Nephron progenitor cell (in vitro differentiated cells): ENCODE measurements around the gene TMTC2.
"Not testable (repeated sequence)": the region's sequence is repeated elsewhere in the genome, so short reads cannot be mapped to it uniquely, and the experiment has no call there.

ENCODE experiments used
- DNase-seq: peaks from one replicate; pipeline ENCODE4 v3.0.0; 2021
- H3K27ac Mint-ChIP-seq: 2 replicates; pipeline ENCODE4 v1.8.0; 2021; ENCODE audit warnings: mild to moderate bottlenecking, moderate library complexity, mixed read lengths
- H3K27me3 Mint-ChIP-seq: 2 replicates; pipeline ENCODE4 v1.8.0; 2021; ENCODE audit warnings: mild to moderate bottlenecking, low read depth, mixed read lengths; ENCODE audit not compliant: poor library complexity
- H3K36me3 Mint-ChIP-seq: 2 replicates; pipeline ENCODE4 v1.8.0; 2021; ENCODE audit warnings: low read depth, mixed read lengths
- H3K4me1 Mint-ChIP-seq: 2 replicates; pipeline ENCODE4 v1.8.0; 2021; ENCODE audit warnings: mixed read lengths
- H3K4me3 Mint-ChIP-seq: 2 replicates; pipeline ENCODE4 v1.8.0; 2021; ENCODE audit warnings: mild to moderate bottlenecking, moderate library complexity, mixed read lengths
- H3K9me3 Mint-ChIP-seq: 2 replicates; pipeline ENCODE4 v1.8.0; 2021; ENCODE audit warnings: mild to moderate bottlenecking, moderate library complexity, mixed read lengths
- TF ChIP-seq, protein P1 (sequence below): fragments of 200-600 bp; sonication (generic); IDR thresholded peaks from 2 replicates; pipeline ENCODE4 v1.5.0; 2021; ENCODE audit warnings: antibody characterized with exemption

The TMTC2 gene

DNA sequence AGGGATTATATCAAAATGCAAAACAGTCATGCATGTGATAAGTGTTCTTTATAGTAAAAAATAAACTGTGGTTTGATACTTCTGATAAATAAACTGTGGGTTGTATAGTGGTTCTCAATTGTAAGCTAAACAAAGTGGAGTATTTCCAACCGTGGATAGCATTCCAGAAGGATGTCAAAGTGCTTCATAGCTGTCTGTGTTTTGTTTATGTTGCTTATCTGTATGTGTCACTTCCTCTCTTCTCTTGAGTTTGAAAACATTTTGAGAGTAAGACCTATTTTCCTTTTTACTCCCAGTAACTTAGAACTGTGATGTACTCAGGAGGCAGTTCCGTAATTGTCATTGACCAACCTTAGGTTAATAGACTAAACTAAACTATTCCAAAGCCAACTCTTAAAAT is 415.8 kb downstream of the TMTC2 start:
- TF ChIP-seq, protein P1, sequence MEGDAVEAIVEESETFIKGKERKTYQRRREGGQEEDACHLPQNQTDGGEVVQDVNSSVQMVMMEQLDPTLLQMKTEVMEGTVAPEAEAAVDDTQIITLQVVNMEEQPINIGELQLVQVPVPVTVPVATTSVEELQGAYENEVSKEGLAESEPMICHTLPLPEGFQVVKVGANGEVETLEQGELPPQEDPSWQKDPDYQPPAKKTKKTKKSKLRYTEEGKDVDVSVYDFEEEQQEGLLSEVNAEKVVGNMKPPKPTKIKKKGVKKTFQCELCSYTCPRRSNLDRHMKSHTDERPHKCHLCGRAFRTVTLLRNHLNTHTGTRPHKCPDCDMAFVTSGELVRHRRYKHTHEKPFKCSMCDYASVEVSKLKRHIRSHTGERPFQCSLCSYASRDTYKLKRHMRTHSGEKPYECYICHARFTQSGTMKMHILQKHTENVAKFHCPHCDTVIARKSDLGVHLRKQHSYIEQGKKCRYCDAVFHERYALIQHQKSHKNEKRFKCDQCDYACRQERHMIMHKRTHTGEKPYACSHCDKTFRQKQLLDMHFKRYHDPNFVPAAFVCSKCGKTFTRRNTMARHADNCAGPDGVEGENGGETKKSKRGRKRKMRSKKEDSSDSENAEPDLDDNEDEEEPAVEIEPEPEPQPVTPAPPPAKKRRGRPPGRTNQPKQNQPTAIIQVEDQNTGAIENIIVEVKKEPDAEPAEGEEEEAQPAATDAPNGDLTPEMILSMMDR = no peak
- Mint-ChIP-seq H3K36me3 (peaks cover 18% of the 10 kb centered on the region), H3K9me3 (peaks cover 13% of the 10 kb centered on the region), H3K4me3 (no peak overlapping the region), H3K27me3 (peaks cover 7% of the 10 kb centered on the region), H3K4me1 (peaks cover 12% of the 10 kb centered on the region), H3K27ac (no peak overlapping the region)
- no peak for DNase-seq

DNA sequence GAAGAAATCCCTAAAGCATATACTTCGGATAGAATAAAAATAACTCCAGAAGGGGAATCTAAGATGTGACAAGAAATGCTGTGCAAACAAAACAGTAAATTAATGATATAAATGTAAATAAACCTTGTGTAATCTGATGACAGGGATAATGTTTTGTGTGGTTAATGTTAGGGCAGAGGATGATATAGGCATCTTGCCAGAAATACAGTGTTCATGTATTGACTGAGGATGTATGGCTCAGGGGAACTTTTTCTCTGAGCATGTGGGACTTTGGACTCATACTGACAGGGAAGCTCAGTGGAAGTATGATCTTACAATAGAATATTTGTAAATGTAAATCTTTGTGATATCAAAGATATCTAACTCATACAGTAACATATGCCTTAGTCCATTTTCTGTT is 420.2 kb downstream of the TMTC2 start:
- no peak overlapping the region for H3K4me3 Mint-ChIP-seq
- DNase-seq = no peak
- peaks cover 7% of the 10 kb centered on the region for H3K4me1 Mint-ChIP-seq
- H3K36me3 Mint-ChIP-seq = peaks cover 24% of the 10 kb centered on the region
- TF ChIP-seq, protein P1 = no peak
- peaks cover 12% of the 10 kb centered on the region for H3K27me3 Mint-ChIP-seq
- no peak overlapping the region for H3K27ac Mint-ChIP-seq
- H3K9me3 Mint-ChIP-seq = peaks cover 16% of the 10 kb centered on the region

DNA sequence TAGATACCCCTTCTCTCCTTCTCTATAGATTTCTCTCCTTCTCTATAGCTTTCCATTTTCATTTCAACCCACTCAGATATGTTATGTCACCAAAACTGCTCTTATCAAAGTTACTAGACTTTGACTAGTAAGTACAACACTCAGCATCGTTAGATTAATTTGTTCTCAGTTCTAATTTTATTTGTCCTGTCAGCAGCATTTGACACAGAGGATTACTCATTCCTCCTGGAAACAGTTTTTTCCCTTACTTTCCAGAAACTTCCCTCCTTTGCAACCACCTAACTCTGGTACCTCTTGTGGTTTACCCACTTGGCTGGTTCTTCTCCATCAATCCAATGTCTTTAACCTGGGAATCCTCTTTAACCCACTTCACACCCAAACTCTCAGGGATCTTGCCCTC is 423.7 kb downstream of the TMTC2 start:
- peaks cover 5% of the 10 kb centered on the region for H3K27me3 Mint-ChIP-seq
- no peak for DNase-seq
- H3K36me3 Mint-ChIP-seq = peaks cover 17% of the 10 kb centered on the region
- TF ChIP-seq, protein P1 = no peak
- H3K9me3 Mint-ChIP-seq = peaks cover 9% of the 10 kb centered on the region
- no peak overlapping the region for H3K27ac Mint-ChIP-seq
- H3K4me1 Mint-ChIP-seq = peaks cover 8% of the 10 kb centered on the region
- no peak overlapping the region for H3K4me3 Mint-ChIP-seq

DNA sequence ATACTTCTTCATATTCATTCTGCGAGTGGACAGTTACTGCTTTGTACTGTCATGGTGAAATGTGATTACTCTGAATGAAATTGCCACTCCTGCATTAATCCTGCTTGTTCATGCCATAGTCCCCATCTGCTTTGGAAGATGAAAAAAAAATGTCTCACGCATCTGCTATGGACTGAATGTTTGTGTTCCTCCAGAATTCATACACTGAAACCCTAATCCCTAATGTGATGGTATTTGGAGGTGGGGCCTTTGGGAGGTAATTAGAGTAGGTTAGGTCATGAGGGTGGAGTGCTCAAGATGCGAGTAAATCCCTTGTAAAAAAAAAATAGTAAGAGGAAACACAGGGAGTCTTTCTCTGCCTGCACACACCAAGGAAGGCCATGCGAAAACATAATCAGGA is 427.2 kb downstream of the TMTC2 start:
- H3K9me3 Mint-ChIP-seq = peaks cover 30% of the 10 kb centered on the region
- H3K27me3 Mint-ChIP-seq = peaks cover 5% of the 10 kb centered on the region
- peak overlapping the region; percentile 79 for H3K27ac Mint-ChIP-seq
- peaks cover 8% of the 10 kb centered on the region for H3K4me1 Mint-ChIP-seq
- DNase-seq = no peak
- peaks cover 24% of the 10 kb centered on the region for H3K36me3 Mint-ChIP-seq
- no peak overlapping the region for H3K4me3 Mint-ChIP-seq
- TF ChIP-seq, protein P1 = no peak

DNA sequence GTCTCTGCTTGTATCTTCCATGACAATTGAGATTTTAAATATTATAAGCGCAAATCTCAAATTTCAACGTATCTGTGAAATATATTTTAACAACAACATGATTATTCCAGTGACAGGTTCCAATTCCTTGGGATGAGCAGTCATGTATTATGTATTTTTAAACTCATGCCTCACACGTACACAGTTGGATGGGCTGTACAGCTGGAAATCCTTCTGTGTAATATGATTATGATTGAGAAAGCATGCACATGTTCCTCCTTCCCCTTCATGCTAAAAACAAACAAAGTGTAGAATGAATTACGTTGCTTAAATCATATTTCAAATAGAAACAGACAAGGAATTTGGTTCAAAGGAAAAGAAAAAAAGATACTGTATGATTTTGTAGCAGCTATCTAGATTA is 428.3 kb downstream of the TMTC2 start:
- Mint-ChIP-seq H3K9me3 (peaks cover 41% of the 10 kb centered on the region), H3K4me3 (no peak overlapping the region), H3K36me3 (peaks cover 33% of the 10 kb centered on the region), H3K27me3 (no peaks in the 10 kb centered on the region), H3K27ac (no peak overlapping the region), H3K4me1 (peaks cover 8% of the 10 kb centered on the region)
- TF ChIP-seq, protein P1 = no peak
- DNase-seq = no peak

DNA sequence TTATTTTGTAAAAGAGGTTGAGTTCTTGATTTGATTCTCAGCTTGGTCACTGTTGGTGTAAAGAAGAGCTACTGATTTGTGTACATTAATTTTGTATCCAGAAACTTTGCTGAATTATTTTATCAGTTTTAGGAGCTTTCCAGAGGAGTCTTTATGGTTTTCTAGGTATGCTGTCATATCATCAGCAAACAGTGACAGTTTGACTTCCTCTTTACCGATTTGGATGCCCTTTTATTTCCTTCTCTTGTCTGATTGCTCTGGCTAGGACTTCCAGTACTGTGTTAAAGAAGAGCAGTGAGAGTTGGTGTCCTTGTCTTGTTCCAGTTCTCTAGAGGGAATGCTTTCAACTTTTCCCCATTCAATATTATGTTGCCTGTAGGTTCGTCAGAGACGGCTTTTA is 431.2 kb downstream of the TMTC2 start:
- Mint-ChIP-seq H3K9me3 (peaks cover 47% of the 10 kb centered on the region), H3K36me3 (peaks cover 38% of the 10 kb centered on the region), H3K27ac (peak overlapping the region; percentile 10), H3K4me1 (peaks cover 18% of the 10 kb centered on the region)
- not testable (repeated sequence) for DNase-seq, H3K4me3 Mint-ChIP-seq, H3K27me3 Mint-ChIP-seq
